HG03565 (cell line): ENCODE data around the gene YJU2.
"Not testable (repeated sequence)": the region's sequence is repeated elsewhere in the genome, so short reads cannot be mapped to it uniquely, and the experiment has no call there.

Source experiments
- ATAC-seq: cut with Tn5 transposase; IDR thresholded peaks from one replicate; pipeline ENCODE4 v1.9.1; 2021; ENCODE audit warnings: mild to moderate bottlenecking, moderate library complexity; ENCODE audit not compliant: unreplicated experiment

Gene YJU2

GRCh38 chr19:4227771-4228170 is 19.1 kb upstream of the YJU2 start:
- no peak for ATAC-seq

- no peak for ATAC-seq
Measured at GRCh38 chr19:4228765-4229178, 18.1 kb upstream of the YJU2 start.

GRCh38 chr19:4229179-4229931 is 17.5 kb upstream of the YJU2 start, which contains the start of gene EBI3:
TSS of gene EBI3 (plus strand) at chr19:4229523. CDS start at chr19:4229551, 28 bp downstream.
- ATAC-seq = no peak

GRCh38 chr19:4230237-4230636 is 16.6 kb upstream of the YJU2 start:
- not testable (repeated sequence) for ATAC-seq

- not testable (repeated sequence) for ATAC-seq
Measured at GRCh38 chr19:4231521-4231920, 15.4 kb upstream of the YJU2 start.

GRCh38 chr19:4232139-4232538 is 14.7 kb upstream of the YJU2 start:
- ATAC-seq = not testable (repeated sequence)

- no peak for ATAC-seq
Measured at GRCh38 chr19:4232614-4233281, 14.1 kb upstream of the YJU2 start.

- ATAC-seq = no peak
Measured at GRCh38 chr19:4233282-4233853, 13.5 kb upstream of the YJU2 start.

GRCh38 chr19:4234142-4234861 is 12.6 kb upstream of the YJU2 start:
- no peak for ATAC-seq

GRCh38 chr19:4234862-4235201 is 12.0 kb upstream of the YJU2 start:
- ATAC-seq = no peak

GRCh38 chr19:4237510-4237909 is 9.4 kb upstream of the YJU2 start:
- ATAC-seq = not testable (repeated sequence)

- no peak for ATAC-seq
Measured at GRCh38 chr19:4238831-4239230, 8.0 kb upstream of the YJU2 start.

GRCh38 chr19:4241824-4242430 is 5.0 kb upstream of the YJU2 start:
- no peak for ATAC-seq

- not testable (repeated sequence) for ATAC-seq
Measured at GRCh38 chr19:4245938-4246337, 942 bp upstream of the YJU2 start.

GRCh38 chr19:4256563-4256962 is 9.7 kb downstream of the YJU2 start:
- no peak for ATAC-seq

GRCh38 chr19:4257025-4257424 is 10.1 kb downstream of the YJU2 start:
- no peak for ATAC-seq

- no peak for ATAC-seq
Measured at GRCh38 chr19:4258181-4258580, 11.3 kb downstream of the YJU2 start.

- ATAC-seq = no peak
Measured at GRCh38 chr19:4260613-4261191, 13.8 kb downstream of the YJU2 start.

- no peak for ATAC-seq
Measured at GRCh38 chr19:4264812-4265211, 17.9 kb downstream of the YJU2 start.

- no peak for ATAC-seq
Measured at GRCh38 chr19:4266253-4267000, 19.5 kb downstream of the YJU2 start.
